GM18499 (cell line): Measurements from ENCODE around the gene ANKRD44.
A peak's percentile ranks its signal among the peaks of the same experiment; 100 is the strongest.

Experiments used
- ATAC-seq: cut with Tn5 transposase; IDR thresholded peaks from one replicate; pipeline ENCODE4 v1.9.1; 2021; ENCODE audit warnings: moderate number of reproducible peaks; ENCODE audit not compliant: insufficient read depth, unreplicated experiment

ANKRD44 gene

GRCh38 chr2:197265924-197266323 lies 44.7 kb downstream of the ANKRD44 start:
- no peak for ATAC-seq

- ATAC-seq = no peak
Measured at GRCh38 chr2:197265036-197265435, 45.5 kb downstream of the ANKRD44 start.

GRCh38 chr2:197264332-197264731 lies 46.2 kb downstream of the ANKRD44 start:
- no peak for ATAC-seq

DNA sequence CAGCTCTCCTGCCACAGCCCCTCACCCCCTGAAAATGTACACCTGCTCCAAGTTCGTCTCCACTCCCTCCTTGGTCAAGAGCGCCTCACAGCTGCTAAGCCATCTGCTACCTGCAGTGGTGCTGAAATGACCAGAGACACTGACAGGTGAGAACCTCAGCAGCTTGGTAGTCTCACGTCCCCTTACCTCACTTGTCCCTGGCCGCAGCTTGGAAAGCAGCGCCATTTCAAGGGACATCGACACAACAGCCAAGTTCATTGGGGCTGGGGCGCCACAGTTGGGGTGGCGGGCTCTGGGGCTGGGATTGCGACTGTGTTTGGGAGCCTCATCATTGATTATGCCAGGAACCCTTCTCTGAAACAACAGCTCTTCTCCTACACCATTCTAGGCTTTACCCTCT lies 47.5 kb downstream of the ANKRD44 start:
- ATAC-seq = no peak

DNA sequence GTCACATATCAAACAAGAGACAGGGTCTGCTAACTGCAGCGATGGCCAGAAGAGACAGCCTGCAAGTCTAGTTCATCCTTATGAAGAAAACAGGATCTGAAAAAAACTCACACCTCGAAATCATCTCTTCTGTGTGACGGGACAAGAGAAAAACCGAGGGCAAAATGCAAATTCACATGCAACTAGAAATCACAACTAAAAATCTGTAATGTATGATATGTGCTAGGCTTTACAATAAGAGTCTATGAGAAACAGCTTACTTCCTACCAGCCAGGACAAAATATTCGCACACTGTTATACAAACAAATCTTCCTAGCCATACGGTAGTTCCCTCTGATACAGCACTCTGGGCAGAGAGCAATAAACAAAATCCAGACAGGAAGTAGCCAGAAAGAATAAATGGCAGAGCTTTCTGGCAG lies 48.8 kb downstream of the ANKRD44 start:
- peak; percentile 49 for ATAC-seq

DNA sequence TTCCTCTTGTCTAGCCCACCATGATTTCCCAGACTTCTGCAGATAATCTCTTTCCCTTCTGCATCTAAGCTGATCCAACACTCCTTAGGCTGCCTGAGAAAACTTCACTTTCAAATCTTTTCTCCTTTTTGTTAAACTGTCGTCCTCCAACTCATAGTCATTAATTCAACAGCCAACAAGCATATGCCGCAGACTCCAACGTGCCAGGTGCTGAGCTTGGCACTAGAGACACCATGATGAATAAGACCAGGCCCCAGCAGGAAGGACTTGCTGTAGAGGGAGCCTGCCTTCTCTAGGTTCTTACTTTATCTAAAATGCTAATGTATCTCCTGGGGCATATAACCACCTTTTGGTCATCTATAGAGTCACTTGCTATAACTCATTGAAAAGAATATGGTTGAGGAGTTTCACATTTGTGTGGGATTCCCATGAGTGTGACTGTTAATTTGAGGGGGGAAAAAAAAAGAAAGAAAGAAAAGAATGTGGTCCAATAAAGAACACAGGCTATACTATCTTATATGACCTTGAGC lies 51.0 kb downstream of the ANKRD44 start:
- ATAC-seq = no peak

DNA sequence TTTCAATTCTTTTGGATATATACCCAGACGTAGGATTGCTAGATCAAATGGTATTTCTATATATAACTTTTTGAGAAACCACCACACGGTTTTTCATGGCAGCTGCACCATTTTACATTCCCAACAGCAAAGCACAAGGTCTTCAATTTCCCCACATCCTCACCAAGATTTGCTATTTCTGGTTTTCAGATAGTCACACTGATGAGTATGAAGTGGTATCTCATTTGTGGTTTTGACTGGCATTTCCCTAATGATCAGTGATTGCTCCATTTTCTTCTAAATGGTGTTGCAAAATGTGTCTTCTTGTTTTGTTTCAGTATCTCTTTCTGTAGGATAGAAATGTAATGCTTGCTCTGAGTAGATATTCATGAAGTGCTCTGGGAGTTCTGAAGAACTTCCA lies 52.0 kb downstream of the ANKRD44 start:
- no peak for ATAC-seq

DNA sequence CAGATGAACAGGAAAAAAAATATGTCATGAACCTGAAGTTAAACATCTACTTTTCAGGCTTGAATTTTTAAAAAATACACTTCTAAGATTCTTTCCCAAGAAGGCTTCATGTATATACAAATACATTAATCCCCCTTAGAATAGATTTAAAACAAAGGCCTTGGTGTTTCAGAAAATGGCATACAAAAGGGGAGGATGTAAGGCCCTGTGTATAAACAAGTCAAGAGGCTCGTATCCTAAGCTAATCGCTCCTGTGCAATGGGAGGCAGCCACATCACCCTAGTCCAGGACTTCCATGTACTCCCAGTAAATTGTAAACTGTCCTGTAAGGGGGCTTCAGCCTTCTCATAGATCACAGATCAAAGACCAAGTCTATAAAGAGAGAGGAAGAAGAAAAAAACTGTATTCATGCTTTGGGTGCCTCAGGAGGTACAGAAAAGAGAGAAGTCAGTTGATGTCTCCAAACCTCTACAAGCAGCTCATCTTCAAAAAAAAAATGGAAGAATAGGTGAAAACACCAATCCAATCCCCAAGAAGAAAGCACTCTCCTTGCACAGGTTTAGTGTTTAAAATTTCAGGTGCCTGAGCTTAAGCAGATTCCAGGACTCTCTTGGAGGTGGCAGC lies 53.9 kb downstream of the ANKRD44 start:
- no peak for ATAC-seq

GRCh38 chr2:197256021-197256420 lies 54.6 kb downstream of the ANKRD44 start:
- no peak for ATAC-seq

DNA sequence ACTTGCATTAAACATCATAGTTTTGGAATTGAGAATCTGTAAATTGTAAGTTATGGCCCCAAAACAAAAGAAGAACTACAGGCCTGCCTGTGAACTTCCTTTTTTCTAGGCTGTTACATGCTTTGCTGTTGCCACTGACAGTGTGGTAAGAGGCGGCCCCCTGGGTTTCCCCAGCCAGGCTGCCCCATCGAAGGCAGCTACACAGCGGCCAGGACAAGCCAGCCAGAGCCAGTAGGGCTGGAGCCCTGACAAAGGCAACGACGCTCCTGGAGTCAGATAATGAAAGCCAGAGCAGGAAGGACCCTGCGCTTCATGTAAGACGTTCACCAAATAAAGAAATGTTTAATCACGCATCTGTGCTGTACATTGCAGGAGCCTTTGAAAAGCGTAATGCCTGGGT lies 55.0 kb downstream of the ANKRD44 start:
- ATAC-seq = peak; percentile 87

GRCh38 chr2:197254776-197255530 lies 55.6 kb downstream of the ANKRD44 start:
- ATAC-seq = peak; percentile 18

DNA sequence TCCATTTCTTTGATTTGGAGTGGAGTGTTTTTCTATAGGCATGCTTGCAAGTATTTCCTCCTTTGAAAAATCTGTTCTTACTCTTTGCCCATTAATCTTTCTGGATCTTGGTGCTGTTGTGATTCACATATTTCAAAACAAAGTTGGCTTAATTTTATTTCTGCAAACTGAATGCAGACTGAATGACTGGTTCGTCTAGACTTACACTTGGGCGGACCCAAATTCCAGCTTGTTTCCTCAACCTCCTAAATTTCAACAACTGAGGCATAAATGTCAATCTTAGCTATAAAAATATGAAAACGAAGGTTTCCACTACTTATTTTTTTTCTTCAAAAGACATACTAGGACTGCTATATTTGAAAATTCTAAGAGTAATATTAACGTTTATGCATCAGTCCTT lies 59.0 kb downstream of the ANKRD44 start:
- no peak for ATAC-seq

DNA sequence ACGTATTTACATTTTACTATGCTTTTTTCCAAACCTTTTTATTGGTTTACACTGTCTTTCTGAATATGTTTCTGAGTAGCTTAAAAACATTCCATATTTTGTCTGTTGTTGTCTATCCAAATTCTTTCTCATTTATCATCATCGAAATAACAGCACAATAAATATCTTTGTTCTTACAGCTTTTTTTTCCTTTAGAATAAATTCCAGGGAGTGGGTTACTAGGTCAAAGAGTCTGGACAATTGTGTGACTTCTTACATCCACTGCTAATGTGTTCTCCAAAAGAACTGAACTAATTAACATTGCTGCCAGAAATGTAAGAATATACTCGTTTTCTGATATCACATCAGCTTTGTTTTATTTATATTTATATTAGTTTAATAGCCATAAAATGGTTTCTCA lies 59.4 kb downstream of the ANKRD44 start:
- ATAC-seq = no peak

GRCh38 chr2:197250084-197250397 lies 60.5 kb downstream of the ANKRD44 start:
- ATAC-seq = no peak

- no peak for ATAC-seq
Measured at GRCh38 chr2:197249381-197250083, 61.0 kb downstream of the ANKRD44 start.

- no peak for ATAC-seq
Measured at GRCh38 chr2:197248623-197249022, 62.0 kb downstream of the ANKRD44 start.

- ATAC-seq = no peak
Measured at GRCh38 chr2:197248001-197248401, 62.6 kb downstream of the ANKRD44 start.

- no peak for ATAC-seq
Measured at GRCh38 chr2:197247083-197247482, 63.5 kb downstream of the ANKRD44 start.

DNA sequence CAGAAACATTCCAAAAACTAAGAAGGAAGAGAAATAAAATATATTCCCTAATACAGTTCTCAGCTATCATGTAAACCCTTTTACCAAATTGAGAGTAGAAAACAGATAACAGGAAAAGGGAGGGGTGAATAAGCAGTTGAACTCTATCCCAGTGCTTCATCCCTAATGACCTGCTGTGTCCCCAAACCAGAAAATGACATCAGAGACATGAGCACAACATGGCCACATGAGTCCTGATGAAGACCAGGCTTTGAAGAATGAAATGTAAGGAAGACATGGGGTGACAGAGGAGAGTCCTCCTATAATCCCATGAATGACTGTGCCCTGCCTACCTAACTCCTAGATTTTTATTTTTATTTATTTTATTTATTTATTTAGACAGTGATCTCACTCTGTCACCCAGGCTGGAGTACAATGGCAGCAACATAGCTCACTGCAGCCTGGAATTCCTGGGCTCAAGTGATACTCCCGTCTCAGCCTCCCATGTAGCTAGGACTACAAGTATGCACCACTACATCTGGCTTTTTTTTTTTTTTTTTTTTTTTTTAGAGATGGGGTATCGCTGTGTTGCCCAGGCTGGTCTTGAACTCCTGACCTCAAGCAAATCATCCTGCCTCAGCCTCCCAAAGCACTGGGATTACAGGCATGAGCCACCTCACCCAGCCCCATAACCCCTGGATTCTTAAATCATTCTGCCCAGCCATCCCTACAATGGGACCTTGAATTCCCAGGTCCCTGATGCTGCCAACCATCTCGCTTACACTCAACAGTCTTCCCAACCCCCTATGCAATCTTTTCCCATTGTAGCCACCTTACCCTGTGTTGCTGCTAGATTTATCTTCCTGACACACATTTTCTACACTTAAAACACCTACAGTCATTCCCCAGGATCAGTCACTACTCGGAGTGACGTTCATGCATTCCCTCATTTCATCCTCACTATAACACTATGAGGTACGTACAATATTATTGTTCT lies 64.5 kb downstream of the ANKRD44 start:
- no peak for ATAC-seq

DNA sequence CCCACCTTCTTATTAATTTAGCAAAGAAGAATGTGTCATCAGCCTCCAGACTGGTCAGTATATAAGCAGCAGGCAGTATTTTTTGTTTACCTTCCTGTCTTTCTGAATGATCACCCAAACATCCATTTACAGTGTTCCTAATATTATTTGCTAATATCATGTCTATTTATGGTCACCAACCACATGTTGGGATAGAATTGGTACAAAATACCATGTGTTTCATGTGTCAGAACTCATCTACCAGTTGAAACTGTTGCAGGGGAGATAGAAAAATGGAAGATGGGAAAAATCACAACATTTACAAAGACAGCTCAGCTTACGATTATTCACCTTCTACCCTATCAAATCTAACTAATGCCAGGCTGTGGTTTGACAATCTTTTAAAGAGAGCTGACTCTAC lies 66.2 kb downstream of the ANKRD44 start:
- no peak for ATAC-seq
